ENCODE results near the gene C1QTNF1.

DNA sequence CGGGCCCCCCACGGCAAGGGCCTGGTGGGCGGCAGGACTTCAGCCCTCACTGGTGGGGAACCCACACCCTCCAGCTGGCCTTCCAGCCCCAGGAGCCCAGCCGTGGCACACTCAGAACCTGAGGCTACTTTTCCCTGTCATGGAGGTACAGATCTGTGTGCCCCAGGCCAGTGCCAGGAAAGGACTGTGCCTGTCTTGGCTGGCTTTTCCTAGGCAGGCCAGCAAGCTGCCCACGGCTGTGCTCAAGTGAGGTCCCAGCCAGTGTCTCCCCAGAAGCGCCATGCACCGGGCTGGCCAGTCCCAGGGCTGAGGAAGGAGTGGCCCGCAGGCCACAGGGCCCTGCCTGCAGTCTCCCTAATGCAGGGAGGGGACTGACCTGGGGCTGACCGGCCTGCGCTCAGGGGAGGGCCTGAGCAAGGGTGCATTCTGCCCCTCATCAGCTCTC, 67.3 kb downstream of the C1QTNF1 start:
- TF ChIP-seq, protein P1, sequence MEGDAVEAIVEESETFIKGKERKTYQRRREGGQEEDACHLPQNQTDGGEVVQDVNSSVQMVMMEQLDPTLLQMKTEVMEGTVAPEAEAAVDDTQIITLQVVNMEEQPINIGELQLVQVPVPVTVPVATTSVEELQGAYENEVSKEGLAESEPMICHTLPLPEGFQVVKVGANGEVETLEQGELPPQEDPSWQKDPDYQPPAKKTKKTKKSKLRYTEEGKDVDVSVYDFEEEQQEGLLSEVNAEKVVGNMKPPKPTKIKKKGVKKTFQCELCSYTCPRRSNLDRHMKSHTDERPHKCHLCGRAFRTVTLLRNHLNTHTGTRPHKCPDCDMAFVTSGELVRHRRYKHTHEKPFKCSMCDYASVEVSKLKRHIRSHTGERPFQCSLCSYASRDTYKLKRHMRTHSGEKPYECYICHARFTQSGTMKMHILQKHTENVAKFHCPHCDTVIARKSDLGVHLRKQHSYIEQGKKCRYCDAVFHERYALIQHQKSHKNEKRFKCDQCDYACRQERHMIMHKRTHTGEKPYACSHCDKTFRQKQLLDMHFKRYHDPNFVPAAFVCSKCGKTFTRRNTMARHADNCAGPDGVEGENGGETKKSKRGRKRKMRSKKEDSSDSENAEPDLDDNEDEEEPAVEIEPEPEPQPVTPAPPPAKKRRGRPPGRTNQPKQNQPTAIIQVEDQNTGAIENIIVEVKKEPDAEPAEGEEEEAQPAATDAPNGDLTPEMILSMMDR (conservative IDR thresholded peaks at IDR 0.05; ENCODE audit: low read depth, low read length): no peak
- TF ChIP-seq EZH2phosphoT487 (IDR thresholded peaks at IDR 0.05; ENCODE audit: borderline replicate concordance, low read length): no peak
- TF ChIP-seq EZH2 (IDR thresholded peaks at IDR 0.05; ENCODE audit: low read length, unreplicated experiment): no peak

Data from PC-3 (cell line).